H1 (cell line): ENCODE measurements around the gene RNF214. TPM values are rescaled to one million over a fixed set of nuclear protein-coding genes. Genes with fewer than 3 reads are reported as not detected.
A peak's percentile ranks its signal among the peaks of the same experiment; 100 is the strongest.

Source experiments
- CTCF ChIA-PET: fragments of 300-600 bp; sonication (Branson Sonifier 250); formaldehyde crosslinking; loops from one replicate; lab custom pipeline; 2021; ENCODE audit not compliant: partially characterized antibody; lab: Charles Lee
- POLR2A ChIA-PET: fragments of 300-600 bp; sonication (Branson Sonifier 250); formaldehyde crosslinking; loops from one replicate; lab custom pipeline; 2021; ENCODE audit warnings: inconsistent platforms; ENCODE audit not compliant: partially characterized antibody; lab: Charles Lee
- DNase-seq, 2 experiments: peaks; one replicate each; pipeline versions ENCODE4 v3.0.0 to v3.0.0-alpha.2; 2010 to 2022; ENCODE audit warnings: low spot score in 2 of 2, low read depth in 1 of 2, mixed read lengths in 1 of 2
- FAIRE-seq: peaks from 2 replicates; lab custom pipeline; 2011; peaks lifted over from hg19 to GRCh38; lab: Jason Lieb, UNC
- H2AFZ ChIP-seq: 2 replicates; pipeline ENCODE4 v1.8.1; 2012; ENCODE audit warnings: low read length, inconsistent platforms
- H2AK5ac ChIP-seq: 2 replicates; pipeline ENCODE4 v1.6.1; 2013; ENCODE audit warnings: low read depth, low read length
- H2BK120ac ChIP-seq: replicated peaks from 2 replicates; pipeline ENCODE3; 2013; ENCODE audit warnings: low read depth, low read length, inconsistent platforms
- H2BK12ac ChIP-seq: 2 replicates; pipeline ENCODE4 v1.6.1; 2013; ENCODE audit warnings: low read depth, low read length
- H2BK15ac ChIP-seq: 2 replicates; pipeline ENCODE4 v1.6.1; 2013; ENCODE audit warnings: low read length
- H2BK20ac ChIP-seq: 2 replicates; pipeline ENCODE4 v1.6.1; 2013; ENCODE audit warnings: low read length
- H2BK5ac ChIP-seq: 2 replicates; pipeline ENCODE4 v1.6.1; 2013; ENCODE audit warnings: low read depth, low read length
- H3K14ac ChIP-seq: 2 replicates; pipeline ENCODE4 v1.6.1; 2013; ENCODE audit warnings: inconsistent platforms; ENCODE audit not compliant: insufficient read length
- H3K18ac ChIP-seq: 2 replicates; pipeline ENCODE4 v1.6.1; 2013; ENCODE audit warnings: low read length; ENCODE audit errors: extremely low read depth
- H3K23ac ChIP-seq: 2 replicates; pipeline ENCODE4 v1.6.1; 2013; ENCODE audit warnings: inconsistent platforms; ENCODE audit not compliant: insufficient read length
- H3K23me2 ChIP-seq: 2 replicates; pipeline ENCODE4 v1.6.1; 2013; ENCODE audit warnings: low read depth, low read length
- H3K27ac ChIP-seq: 2 replicates; pipeline ENCODE4 v1.6.1; 2011; ENCODE audit warnings: low read depth, low read length, inconsistent platforms
- H3K27me3 ChIP-seq, 4 experiments: replicated peaks in 1 of 4; 1 replicate in 1 of 4; 2 replicates in 3 of 4; pipeline versions ENCODE4 v1.6.1 to v1.8.1; 2011 to 2013; ENCODE audit warnings: low read length in 3 of 4, mild to moderate bottlenecking in 3 of 4, inconsistent platforms in 2 of 4, mixed read lengths in 2 of 4, moderate library complexity in 1 of 4; ENCODE audit not compliant: control insufficient read depth in 3 of 4, insufficient read depth in 3 of 4; ENCODE audit errors: extremely low read depth in 1 of 4
- H3K36me3 ChIP-seq, 4 experiments: 2 replicates each; pipeline versions ENCODE4 v1.6.1 to v1.8.1; 2011 to 2013; ENCODE audit warnings: mild to moderate bottlenecking in 4 of 4, low read length in 3 of 4, moderate library complexity in 2 of 4, control low read depth in 1 of 4, inconsistent platforms in 1 of 4; ENCODE audit not compliant: insufficient read depth in 4 of 4, control insufficient read depth in 2 of 4
- H3K4ac ChIP-seq: replicated peaks from 2 replicates; pipeline ENCODE3; 2013; ENCODE audit warnings: low read length, low read depth, mixed read lengths, inconsistent platforms; ENCODE audit not compliant: insufficient read length
- H3K4me1 ChIP-seq, 4 experiments: replicated peaks in 1 of 4; 1 replicate in 1 of 4; 2 replicates in 3 of 4; pipeline versions ENCODE4 v1.6.1 to v1.8.1; 2011 to 2013; ENCODE audit warnings: low read length in 3 of 4, inconsistent platforms in 2 of 4, mixed read lengths in 1 of 4; ENCODE audit not compliant: insufficient read depth in 4 of 4, control insufficient read depth in 3 of 4
- H3K4me2 ChIP-seq, 2 experiments: 2 replicates each; pipeline versions ENCODE4 v1.6.1 to v1.8.1; 2011 to 2013; ENCODE audit warnings: low read depth in 2 of 2, low read length in 2 of 2, control low read depth in 1 of 2, inconsistent platforms in 1 of 2, mild to moderate bottlenecking in 1 of 2; ENCODE audit not compliant: insufficient read depth in 1 of 2
- H3K4me3 ChIP-seq, 4 experiments: fragments of 200-600, 300-600 bp in 1 of 4; sonication (generic), shearing (Covaris generic), sonication (Bioruptor Twin) in 1 of 4; 2 replicates each; pipeline versions ENCODE4 v1.5.1 to v1.8.1; 2011 to 2016; ENCODE audit warnings: low read length in 4 of 4, low read depth in 3 of 4, control low read depth in 2 of 4, inconsistent platforms in 2 of 4, mild to moderate bottlenecking in 2 of 4, mixed read lengths in 1 of 4, moderate library complexity in 1 of 4; ENCODE audit not compliant: insufficient read depth in 2 of 4; ENCODE audit errors: extremely low read depth in 1 of 4
- H3K56ac ChIP-seq: replicated peaks from 2 replicates; pipeline ENCODE3; 2013; ENCODE audit warnings: low read depth, mild to moderate bottlenecking, mixed read lengths, low read length, inconsistent platforms; ENCODE audit not compliant: insufficient read length
- H3K79me1 ChIP-seq: 2 replicates; pipeline ENCODE4 v1.6.1; 2013; ENCODE audit warnings: low read depth, low read length, control low read depth
- H3K79me2 ChIP-seq, 2 experiments: 2 replicates each; pipeline versions ENCODE4 v1.6.1 to v1.8.1; 2012 to 2013; ENCODE audit warnings: low read length in 2 of 2, mild to moderate bottlenecking in 2 of 2, inconsistent platforms in 1 of 2; ENCODE audit not compliant: insufficient read depth in 2 of 2, control insufficient read depth in 1 of 2
- H3K9ac ChIP-seq, 4 experiments: replicated peaks in 1 of 4; 1 replicate in 1 of 4; 2 replicates in 3 of 4; pipeline versions ENCODE4 v1.6.1 to v1.8.1; 2011 to 2013; ENCODE audit warnings: low read depth in 3 of 4, low read length in 3 of 4, control low read depth in 2 of 4, mild to moderate bottlenecking in 2 of 4, moderate library complexity in 2 of 4, inconsistent platforms in 1 of 4; ENCODE audit errors: extremely low read depth in 1 of 4
- H3K9me3 ChIP-seq, 2 experiments: 2 replicates each; pipeline versions ENCODE4 v1.6.1 to v1.8.1; 2012 to 2013; ENCODE audit warnings: mild to moderate bottlenecking in 2 of 2, moderate library complexity in 2 of 2, control low read depth in 1 of 2, inconsistent platforms in 1 of 2, low read depth in 1 of 2, low read length in 1 of 2, mixed read lengths in 1 of 2; ENCODE audit not compliant: insufficient read depth in 2 of 2
- H4K20me1 ChIP-seq, 2 experiments: replicated peaks in 1 of 2; 2 replicates each; pipeline versions ENCODE3 to v1.8.1; 2011 to 2013; ENCODE audit warnings: inconsistent platforms in 2 of 2, low read length in 2 of 2, mild to moderate bottlenecking in 1 of 2; ENCODE audit not compliant: insufficient read depth in 2 of 2, control insufficient read depth in 1 of 2
- H4K5ac ChIP-seq: 2 replicates; pipeline ENCODE4 v1.6.1; 2013; ENCODE audit warnings: low read length, low read depth, mixed read lengths, inconsistent platforms; ENCODE audit not compliant: insufficient read length
- H4K8ac ChIP-seq: 2 replicates; pipeline ENCODE4 v1.8.0; 2013; ENCODE audit warnings: mild to moderate bottlenecking, moderate library complexity, low read length, inconsistent platforms; ENCODE audit not compliant: insufficient read depth; ENCODE audit errors: extremely low read depth
- H4K91ac ChIP-seq: replicated peaks from 2 replicates; pipeline ENCODE3; 2013; ENCODE audit warnings: low read length, mixed read lengths, inconsistent platforms; ENCODE audit not compliant: insufficient read length
- ASH2L ChIP-seq: fragments of 200-600, 300-600 bp; sonication (generic); IDR thresholded peaks from one replicate; pipeline ENCODE4 v1.7.1; 2017; ENCODE audit warnings: low read length
- CEBPB ChIP-seq: IDR thresholded peaks from 2 replicates; pipeline ENCODE4 v1.6.1; 2012; ENCODE audit warnings: low read depth, low read length
- CHD2 ChIP-seq: IDR thresholded peaks from 2 replicates; pipeline ENCODE4 v1.6.1; 2012; ENCODE audit warnings: low read length, improper control_type of control experiment
- EP300 ChIP-seq, 2 experiments: IDR thresholded peaks; 1 replicate in 1 of 2; 2 replicates in 1 of 2; pipeline ENCODE4 v1.6.1; 2011 to 2012; ENCODE audit warnings: low read depth in 2 of 2, low read length in 2 of 2, mild to moderate bottlenecking in 2 of 2, borderline replicate concordance in 1 of 2, inconsistent platforms in 1 of 2, moderate library complexity in 1 of 2
- JUND ChIP-seq: IDR thresholded peaks from 2 replicates; pipeline ENCODE4 v1.6.1; 2011; ENCODE audit warnings: mild to moderate bottlenecking, improper control_type of control experiment, low read length
- KDM4A ChIP-seq: IDR thresholded peaks from one replicate; pipeline ENCODE4 v1.7.1; 2012; ENCODE audit warnings: low read depth, mild to moderate bottlenecking, moderate library complexity, low read length, inconsistent platforms; ENCODE audit not compliant: severe bottlenecking
- PHF8 ChIP-seq: fragments of 200-600 bp; sonication (generic); conservative IDR thresholded peaks from 2 replicates; pipeline ENCODE4 v1.7.1; 2012; ENCODE audit warnings: low read depth, mild to moderate bottlenecking, inconsistent platforms, low read length, moderate library complexity
- POLR2A ChIP-seq, 2 experiments: IDR thresholded peaks; 1 replicate in 1 of 2; 2 replicates in 1 of 2; pipeline ENCODE4 v1.6.1; 2011; ENCODE audit warnings: low read depth in 2 of 2, low read length in 2 of 2, mild to moderate bottlenecking in 2 of 2; ENCODE audit errors: control extremely low read depth in 1 of 2
- POLR2AphosphoS5 ChIP-seq: IDR thresholded peaks from 2 replicates; pipeline ENCODE4 v1.6.1; 2011; ENCODE audit warnings: low read depth, low read length
- SRF ChIP-seq: IDR thresholded peaks from 2 replicates; pipeline ENCODE4 v1.6.1; 2011; ENCODE audit warnings: mild to moderate bottlenecking, low read depth, low read length, moderate library complexity
- YY1 ChIP-seq: IDR thresholded peaks from 2 replicates; pipeline ENCODE4 v1.6.1; 2011; ENCODE audit warnings: low read depth, mild to moderate bottlenecking, low read length
- WGBS, 2 experiments: shearing (Covaris generic) in 1 of 2; methylation state at CpG; one replicate each; pipeline versions ENCODE4 v1.1.6 to v1.1.7; 2013 to 2015; ENCODE audit warnings: low lambda C conversion rate in 2 of 2, mixed read lengths in 2 of 2, inconsistent platforms in 1 of 2, low coverage in 1 of 2, missing lambda C conversion rate in 1 of 2; ENCODE audit not compliant: insufficient replicate concordance in 2 of 2, insufficient coverage in 1 of 2, insufficient read length in 1 of 2; ENCODE audit errors: extremely low coverage in 1 of 2, missing lambda C conversion rate in 1 of 2; 5-methylcytosine and 5-hydroxymethylcytosine counted together
- polyA plus RNA-seq, 7 experiments: library from polyadenylated mRNA; depleted of rRNA in 3 of 7; stranded (reverse) in 5 of 7; unstranded in 2 of 7; fragments of >200 nt in 5 of 7; fragments of 200-250 nt in 2 of 7; gene quantifications; 1 replicate in 5 of 7; 2 replicates in 1 of 7; 4 replicates in 1 of 7; pipeline versions ENCODE4 v1.2.1 to v1.2.3, GENCODE V29; 2011 to 2013; ENCODE audit warnings: missing spikeins in 2 of 7, mixed read lengths in 2 of 7
- total RNA-seq: library from RNA; stranded (reverse); fragmentation: NEBNext Ultra II Directional; extraction: Animal tissue kit (Norgen Biotek cat#: 25700); gene quantifications from 2 replicates; pipeline ENCODE4 v1.2.1, GENCODE V29; 2021

Gene RNF214
- total and polyA plus RNA-seq, 2 of the 8 experiments (the other 6 are each of a cell fraction or from before 2014, with no cell fraction given): 34.9 to 35.6 TPM

- peak within 1 kb of the TSS; percentile 37 to 58 (median 47) for H3K4me3 ChIP-seq
- peak within 1 kb of the TSS; percentile 71 for H4K5ac ChIP-seq
- peaks cover 7 to 32% (median 28%) of the 10 kb centered on the region in 4 experiments for H3K4me1 ChIP-seq
- 0 out of 2 replicates have a peak within 1 kb of the TSS, but pooled peaks have one; percentile 43 for H2BK20ac ChIP-seq
- peak within 1 kb of the TSS; percentile 84 for H2BK15ac ChIP-seq
- peak within 1 kb of the TSS; percentile 99 for H2BK12ac ChIP-seq
- 11% methylated on average over 28 of the region's 34 CpGs; no CpG with 5 or more reads in 1 of the 2 experiments for WGBS, 2 experiments
- FAIRE-seq (no peak), DNase-seq (peak; percentile 83 to 86)
- ChIA-PET POLR2A (interaction anchor here (0.8 to 10.3 kb wide), 8 partner anchors 13 to 61 kb away, joined by 3 to 153 read pairs (median 4); partner anchors contain the start of genes PAFAH1B2, RNF214 and SIDT2), CTCF (interaction anchor here (0.7 to 18.7 kb wide), 4 partner anchors 17 to 54 kb away, joined by 3 to 449 read pairs (median 126); partner anchors contain the start of genes PCSK7, RNF214 and SIDT2)
- peak within 1 kb of the TSS; percentile 82 for H2BK120ac ChIP-seq
- peaks cover 0 to 4% (median 3%) of the 10 kb centered on the region in 4 experiments; a peak in 2 of 8 replicates for H3K36me3 ChIP-seq
- H3K9me3 ChIP-seq: no peaks in the 10 kb centered on the region
- peak within 1 kb of the TSS; percentile 67 to 81 for H3K4me2 ChIP-seq
- H3K14ac ChIP-seq: no peak within 1 kb of the TSS
- H3K27ac ChIP-seq: peak within 1 kb of the TSS; percentile 74; the same call in 1 of the 2 replicates
- H3K9ac ChIP-seq: peak within 1 kb of the TSS; percentile 38 to 73 (median 68)
- H4K91ac ChIP-seq: peak within 1 kb of the TSS; percentile 78
- H3K79me2 ChIP-seq: peaks cover 0 to 14% of the 10 kb centered on the region in 2 experiments; a peak in 1 of 4 replicates
- peak within 1 kb of the TSS; percentile 47 for H2AK5ac ChIP-seq
- no peaks in the 10 kb centered on the region; the same call in 1 of the 2 replicates for H3K79me1 ChIP-seq
- H4K8ac ChIP-seq: peak within 1 kb of the TSS; percentile 39; the same call in 1 of the 2 replicates
- no peak within 1 kb of the TSS for H3K56ac ChIP-seq
- H3K4ac ChIP-seq: no peak within 1 kb of the TSS
- peaks cover 6% of the 10 kb centered on the region; the same call in 1 of the 2 replicates for H3K23me2 ChIP-seq
- H3K18ac ChIP-seq: peak within 1 kb of the TSS; percentile 65
- no peak within 1 kb of the TSS for H3K23ac ChIP-seq
- no peak within 1 kb of the TSS for H2AFZ ChIP-seq
- peak within 1 kb of the TSS; percentile 87 for H2BK5ac ChIP-seq
- no peaks in the 10 kb centered on the region; a peak in 1 of 7 replicates for H3K27me3 ChIP-seq
- H4K20me1 ChIP-seq: peaks cover 2% of the 10 kb centered on the region in 2 experiments
- no peak; the same call in 1 of the 2 replicates for TF ChIP-seq CHD2
- TF ChIP-seq CEBPB: no peak
- TF ChIP-seq EP300 (IDR thresholded peaks at IDR 0.05; ENCODE audit: borderline replicate concordance in 1 of 2, low read depth in 2 of 2, low read length in 2 of 2): peak in 1 of 2 experiments; percentile 76; a peak in 1 of 3 replicates
- TF ChIP-seq JUND: peak; percentile 71
- TF ChIP-seq POLR2AphosphoS5: peak; percentile 84
- peak; percentile 34 for TF ChIP-seq ASH2L
- TF ChIP-seq PHF8: peak; percentile 23; the same call in 1 of the 2 replicates
- peak; percentile 23 for TF ChIP-seq KDM4A
- peak; percentile 96 for TF ChIP-seq SRF
- TF ChIP-seq POLR2A (IDR thresholded peaks at IDR 0.05; ENCODE audit: control extremely low read depth in 1 of 2, low read depth in 2 of 2, low read length in 2 of 2): peak; percentile 39 to 81
- TF ChIP-seq YY1: no peak; the same call in 1 of the 2 replicates
Observed at GRCh38 chr11:117199053-117199915, 33.2 kb upstream of the RNF214 start, which contains the start of gene TAGLN. TAGLN (plus strand) TSS chr11:117199370; CDS start chr11:117203014, 3,644 bp downstream.
